ENCODE data around the gene CALHM4.

Gene CALHM4

GRCh38 chr6:116553451-116553850 is at the start of gene CALHM4:
CALHM4 (plus strand) TSS chr6:116553751; CDS start chr6:116553794, 43 bp downstream.
- DNase-seq: no peak

DNA sequence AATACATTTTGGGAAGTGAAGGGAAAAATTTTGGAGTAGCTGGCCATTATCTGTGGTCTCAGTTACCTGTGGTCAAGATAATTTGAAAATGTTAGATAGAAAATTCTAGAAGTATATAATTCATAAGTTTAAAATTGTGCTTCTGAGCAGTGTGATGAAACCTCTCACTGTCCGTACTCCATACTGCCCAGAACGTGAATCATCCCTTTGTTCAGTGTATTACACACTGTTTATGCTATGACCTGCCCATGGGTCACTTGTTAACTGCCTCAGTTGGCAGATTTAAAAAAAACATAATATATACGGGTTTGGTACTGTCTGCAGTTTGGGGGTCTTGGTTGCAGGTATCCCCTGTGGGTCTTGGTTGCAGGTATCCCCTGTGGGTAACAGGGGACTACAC is 46.2 kb upstream of the CALHM4 start:
- no peak for DNase-seq

DNA sequence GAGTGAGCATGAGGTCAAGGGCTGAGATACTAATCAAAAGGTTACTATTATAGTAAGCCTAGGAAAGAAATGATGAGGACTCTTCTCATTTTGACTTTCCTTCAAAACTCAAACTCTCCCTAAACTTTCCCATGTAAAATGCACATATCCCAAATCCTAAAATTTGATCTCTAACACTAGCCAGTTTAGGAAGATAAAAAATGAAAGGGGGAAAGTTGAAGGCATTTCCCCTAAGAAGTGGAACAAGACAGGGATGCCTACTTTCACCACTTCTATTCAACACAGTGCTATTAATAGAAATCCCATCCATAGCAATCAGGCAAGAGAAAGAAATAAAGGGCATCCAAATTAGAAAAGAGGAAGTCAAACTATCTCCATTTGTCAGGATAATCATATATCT is 45.0 kb upstream of the CALHM4 start:
- DNase-seq: no peak

GRCh38 chr6:116511424-116512110 is 42.0 kb upstream of the CALHM4 start, which contains the start of gene CALHM5:
CALHM5 (plus strand) TSS chr6:116511639; CDS start chr6:116511697, 58 bp downstream.
- no peak for DNase-seq

- no peak for DNase-seq
Measured at GRCh38 chr6:116512111-116512559, 41.4 kb upstream of the CALHM4 start.

DNA sequence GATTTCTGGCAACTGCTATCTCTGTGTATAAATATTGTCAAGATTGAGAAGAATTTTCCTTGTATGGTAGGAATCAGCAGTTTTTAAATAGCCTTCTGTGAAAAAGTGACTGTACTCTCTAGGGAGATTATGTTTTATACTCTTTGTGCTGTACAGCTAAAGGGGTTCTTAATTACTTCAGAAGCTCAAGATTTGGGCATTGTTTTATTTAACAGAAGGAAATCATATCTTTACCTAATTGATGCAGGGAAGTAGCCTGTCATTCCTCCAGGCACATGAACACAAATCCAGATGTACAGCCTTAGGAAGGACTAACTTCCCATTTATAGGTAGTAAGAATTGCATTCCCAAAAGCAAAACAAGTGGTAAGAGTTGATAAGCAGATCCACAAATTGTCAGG is 40.8 kb upstream of the CALHM4 start:
- DNase-seq: no peak

DNA sequence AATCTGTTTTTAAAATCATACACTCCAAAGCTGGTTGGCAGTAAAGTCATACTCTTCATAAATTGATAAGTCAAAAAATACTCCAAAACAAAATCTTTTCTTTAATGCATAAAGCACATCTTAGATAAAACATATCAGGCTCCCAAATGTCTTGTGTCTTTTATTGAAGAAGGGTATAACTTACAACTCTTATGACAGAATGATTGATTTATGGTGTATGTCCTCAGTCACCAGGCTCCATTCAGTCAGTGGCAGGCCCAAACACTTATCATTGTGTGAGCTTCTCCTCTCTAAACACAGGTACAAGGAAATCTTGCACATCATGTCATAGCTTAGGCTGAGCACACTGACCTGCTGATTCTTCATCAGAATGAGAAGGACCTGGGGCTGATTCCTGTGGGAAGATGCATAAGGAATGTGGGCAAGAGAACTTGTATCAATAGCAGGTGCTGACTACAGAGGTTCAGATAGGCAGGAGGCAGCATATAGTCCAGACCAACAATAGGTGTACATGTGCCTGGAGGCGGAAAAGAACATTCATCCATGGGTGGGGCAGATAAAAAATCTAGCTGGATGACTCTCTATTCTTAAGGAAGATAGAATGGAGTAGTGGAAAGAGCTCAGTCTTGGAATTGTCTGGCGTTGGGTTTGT is 40.2 kb upstream of the CALHM4 start:
- no peak for DNase-seq

- no peak for DNase-seq
Measured at GRCh38 chr6:116514111-116514510, 39.4 kb upstream of the CALHM4 start.

- DNase-seq: no peak
Measured at GRCh38 chr6:116515141-116515540, 38.4 kb upstream of the CALHM4 start.

GRCh38 chr6:116518621-116519368 is 34.8 kb upstream of the CALHM4 start:
- no peak for DNase-seq

GRCh38 chr6:116522896-116523295 is 30.7 kb upstream of the CALHM4 start:
- no peak for DNase-seq

DNA sequence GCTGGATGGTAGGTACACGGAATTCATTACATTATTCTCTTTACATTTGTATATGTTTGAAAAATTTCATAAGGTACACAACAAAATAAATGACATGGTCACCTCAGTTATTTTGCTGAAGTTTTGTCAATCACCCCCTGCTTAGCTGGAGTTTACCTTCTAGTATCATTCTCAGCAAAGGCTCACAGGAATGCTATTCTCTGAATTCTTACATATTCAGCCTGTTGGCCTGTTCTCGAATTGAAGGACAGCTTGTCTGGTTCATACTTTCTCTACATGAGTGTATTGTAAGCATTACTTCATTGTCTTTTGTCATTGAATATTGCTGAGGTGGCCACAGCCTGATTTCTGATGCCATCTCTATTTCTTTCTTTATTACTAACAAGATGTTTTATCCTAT is 29.3 kb upstream of the CALHM4 start:
- DNase-seq: no peak

DNA sequence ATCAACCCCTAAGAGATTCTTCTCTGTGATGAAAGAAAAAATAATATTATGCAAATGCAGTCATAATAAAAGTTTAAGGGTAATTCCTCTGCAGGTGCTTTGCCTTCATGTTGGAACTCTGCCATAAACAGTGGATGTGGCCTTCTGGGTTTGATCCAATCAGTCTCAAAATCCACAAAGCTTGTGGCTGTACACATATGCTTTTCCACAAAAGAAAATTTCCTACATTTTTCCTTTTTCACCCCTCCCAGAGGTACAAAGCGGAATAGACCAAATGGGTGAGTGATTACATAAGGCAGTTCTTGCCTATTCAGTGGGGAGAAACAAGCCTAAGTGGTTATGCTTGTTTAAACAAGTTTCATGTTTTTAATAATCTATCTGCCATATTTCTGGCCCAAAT is 25.4 kb upstream of the CALHM4 start:
- peak; percentile 55 for DNase-seq

DNA sequence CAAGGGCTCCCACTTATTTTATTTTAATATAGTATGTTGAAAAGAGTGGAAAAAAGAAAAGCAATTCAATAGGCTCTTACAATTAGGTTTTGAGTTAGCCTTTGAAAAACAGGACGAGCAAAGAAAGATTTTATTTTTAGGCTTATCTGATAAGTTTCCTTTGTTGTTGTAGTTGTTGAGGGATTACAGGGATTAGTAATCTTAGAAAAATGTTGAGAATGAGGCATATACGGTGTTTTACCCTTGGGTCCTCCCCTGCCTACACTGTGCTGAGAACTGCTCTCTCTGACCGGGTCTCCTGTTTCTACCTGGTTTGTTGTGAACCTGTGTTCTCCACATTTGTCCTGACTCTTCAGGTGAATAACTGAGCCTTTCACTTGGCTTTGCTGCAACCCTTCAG is 24.8 kb upstream of the CALHM4 start:
- DNase-seq: no peak

GRCh38 chr6:116529466-116530290 is 23.9 kb upstream of the CALHM4 start:
- no peak for DNase-seq

DNA sequence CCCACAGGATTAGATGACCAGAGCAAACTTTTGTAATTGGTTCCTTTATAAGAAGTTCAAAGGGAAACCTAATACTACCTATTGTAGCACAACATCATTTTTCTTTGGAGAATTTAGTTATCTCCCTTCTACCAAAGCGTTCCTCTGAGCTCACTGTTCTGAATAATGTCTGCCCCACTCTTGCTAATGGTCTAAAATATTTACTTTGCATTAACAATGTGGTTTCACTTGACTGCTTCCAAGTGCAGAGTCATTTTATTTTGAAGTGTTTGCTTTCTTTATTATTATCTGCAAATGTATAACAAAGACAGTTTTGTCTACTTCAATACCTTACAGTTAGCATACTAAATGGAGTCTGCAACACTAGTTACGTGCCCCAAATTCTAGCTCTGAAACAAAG is 23.1 kb upstream of the CALHM4 start:
- DNase-seq: peak; percentile 86

DNA sequence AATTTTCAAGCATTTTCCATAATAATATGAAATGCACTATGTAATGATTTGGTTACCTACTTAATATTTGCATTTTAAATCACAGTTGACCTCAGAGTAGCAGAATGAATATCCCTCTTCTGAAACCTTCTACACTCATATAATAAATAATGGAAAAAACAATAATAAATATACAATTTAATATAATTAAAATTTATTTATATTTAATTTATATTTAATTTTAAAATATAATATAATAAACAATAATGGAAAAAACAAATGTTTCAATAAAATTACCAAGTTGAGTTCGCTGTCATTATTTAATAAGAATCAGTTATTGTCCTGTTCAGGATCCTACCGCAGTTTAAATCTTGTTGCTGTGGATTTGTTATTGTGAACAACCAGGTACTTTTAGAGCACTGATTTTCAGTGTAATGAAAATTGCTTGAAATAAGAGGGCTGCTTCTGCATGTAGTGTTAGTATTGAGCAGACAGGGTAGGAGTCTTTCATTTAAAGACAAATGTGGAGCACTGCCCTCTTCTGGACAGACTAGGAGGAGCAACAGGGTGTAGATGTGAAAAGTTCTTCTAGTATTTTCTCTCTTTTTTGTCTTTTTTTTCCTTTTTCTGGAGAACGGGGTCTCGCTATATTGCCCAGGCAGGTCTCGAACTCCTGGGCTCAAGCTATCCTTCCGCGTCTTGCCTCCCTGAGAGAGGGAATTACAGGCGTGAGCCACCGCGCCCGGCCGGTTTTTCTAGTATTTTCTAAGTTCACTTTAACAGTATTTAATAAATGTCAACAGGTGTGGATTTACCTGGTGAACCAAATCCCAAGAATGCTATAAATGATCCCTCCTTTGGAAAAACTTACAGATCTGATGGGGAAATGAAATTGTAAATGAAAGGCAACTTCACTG is 21.6 kb upstream of the CALHM4 start:
- peak; percentile 47 for DNase-seq

GRCh38 chr6:116533233-116533957 is 20.2 kb upstream of the CALHM4 start:
- DNase-seq: peak; percentile 56

DNA sequence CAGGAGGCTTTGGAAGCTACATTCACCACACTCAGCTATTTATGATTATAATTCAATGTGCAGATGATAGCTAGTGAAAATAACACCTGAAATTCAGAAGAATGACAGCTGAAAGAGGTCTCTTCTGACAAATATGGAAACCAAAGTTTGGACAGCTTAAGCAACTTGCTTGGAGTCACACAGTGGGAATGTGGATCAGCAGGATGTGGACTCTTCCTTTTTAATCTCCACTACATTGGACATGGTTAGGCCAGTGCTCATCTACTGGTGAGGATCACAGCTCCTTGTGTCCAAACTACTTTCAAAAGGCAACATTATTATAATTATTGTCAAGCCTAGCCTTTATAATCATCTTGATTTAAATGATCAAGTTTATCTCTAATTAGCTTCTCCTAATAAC is 18.4 kb upstream of the CALHM4 start:
- no peak for DNase-seq

- DNase-seq: peak; percentile 47
Measured at GRCh38 chr6:116536216-116536621, 17.3 kb upstream of the CALHM4 start.

DNA sequence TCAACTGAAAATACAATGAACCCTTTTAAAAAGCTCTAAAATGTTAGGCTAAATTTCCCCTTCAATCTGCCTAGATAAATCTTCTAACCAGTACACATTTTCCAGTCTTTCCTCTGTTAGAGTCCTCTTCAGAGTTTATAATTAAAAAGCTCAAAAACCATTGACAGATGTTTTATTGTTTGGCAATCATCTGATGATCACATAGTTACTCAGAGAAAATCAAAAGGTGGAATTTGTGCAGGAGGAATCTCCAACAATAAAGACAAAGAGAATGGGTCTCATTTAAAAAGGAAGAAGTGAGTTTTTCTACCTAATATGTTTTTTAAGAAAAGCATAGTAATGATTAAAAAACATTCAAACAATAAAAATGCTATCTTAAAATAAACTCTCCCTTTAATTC is 11.1 kb upstream of the CALHM4 start:
- no peak for DNase-seq
